Caco-2 (cell line): ENCODE measurements around the gene SPCS3. TPM values are rescaled to one million over a fixed set of nuclear protein-coding genes. Genes with fewer than 3 reads are reported as not detected.

Source experiments
- BruUV-seq: library from RNA; stranded (reverse); fragments of 400-500 nt; replicated peaks from 2 replicates; lab custom pipeline; 2021; lab: Mats Ljungman, UMichigan
- CTCF ChIA-PET: fragments of 300-600 bp; sonication (Branson Sonifier 250); formaldehyde crosslinking; loops from one replicate; lab custom pipeline; 2022; ENCODE audit warnings: antibody characterized with exemption; lab: Charles Lee
- POLR2A ChIA-PET: fragments of 300-600 bp; sonication (Branson Sonifier 250); formaldehyde crosslinking; loops from one replicate; lab custom pipeline; 2022; ENCODE audit warnings: antibody characterized with exemption; lab: Charles Lee
- DNase-seq, 2 experiments: peaks; one replicate each; pipeline versions ENCODE4 v3.0.0 to v3.0.0-alpha.2; 2020 to 2022
- H3K27me3 ChIP-seq: replicated peaks from 2 replicates; pipeline ENCODE4 v1.6.0; 2011; ENCODE audit warnings: low read length; ENCODE audit not compliant: control insufficient read depth, insufficient read depth
- H3K36me3 ChIP-seq: 2 replicates; pipeline ENCODE4 v1.5.1; 2011; ENCODE audit warnings: low read length; ENCODE audit not compliant: control insufficient read depth, insufficient read depth
- H3K4me1 ChIP-seq: fragments of 250-450 bp; sonication (Bioruptor Pico); 2 replicates; pipeline ENCODE4 v1.5.1; 2020; ENCODE audit warnings: mild to moderate bottlenecking
- H3K4me3 ChIP-seq: 2 replicates; pipeline ENCODE4 v1.5.1; 2011; ENCODE audit warnings: low read depth, mild to moderate bottlenecking, control low read depth, low read length
- H3K9me3 ChIP-seq: fragments of 250-450 bp; sonication (Bioruptor Pico); 2 replicates; pipeline ENCODE4 v1.5.1; 2020; ENCODE audit warnings: mild to moderate bottlenecking, moderate library complexity
- H3K27ac Mint-ChIP-seq: one replicate; pipeline ENCODE4 v1.8.0; 2022; ENCODE audit warnings: mixed read lengths; ENCODE audit not compliant: unreplicated experiment
- H3K27me3 Mint-ChIP-seq: one replicate; pipeline ENCODE4 v1.8.0; 2022; ENCODE audit warnings: mixed read lengths; ENCODE audit not compliant: insufficient read depth, unreplicated experiment
- H3K36me3 Mint-ChIP-seq: one replicate; pipeline ENCODE4 v1.8.0; 2022; ENCODE audit warnings: mild to moderate bottlenecking, mixed read lengths; ENCODE audit not compliant: insufficient read depth, unreplicated experiment
- H3K4me1 Mint-ChIP-seq: one replicate; pipeline ENCODE4 v1.8.0; 2022; ENCODE audit warnings: low read depth, mixed read lengths; ENCODE audit not compliant: unreplicated experiment
- H3K4me3 Mint-ChIP-seq: one replicate; pipeline ENCODE4 v1.8.0; 2022; ENCODE audit warnings: mild to moderate bottlenecking, moderate library complexity, mixed read lengths; ENCODE audit not compliant: unreplicated experiment
- H3K9me3 Mint-ChIP-seq: one replicate; pipeline ENCODE4 v1.8.0; 2022; ENCODE audit warnings: mixed read lengths; ENCODE audit not compliant: unreplicated experiment
- CTCF ChIP-seq, 2 experiments: fragments of 200-600 bp in 1 of 2; IDR thresholded peaks; 1 replicate in 1 of 2; 2 replicates in 1 of 2; pipeline versions ENCODE4 v1.5.1 to v1.8.0; 2011 to 2022; ENCODE audit warnings: antibody characterized with exemption in 1 of 2, control low read depth in 1 of 2, inconsistent platforms in 1 of 2, low read depth in 1 of 2, low read length in 1 of 2, mild to moderate bottlenecking in 1 of 2, moderate library complexity in 1 of 2; ENCODE audit not compliant: insufficient read depth in 1 of 2, severe bottlenecking in 1 of 2, unreplicated experiment in 1 of 2
- intact Hi-C: fragments of 100-400 bp; cut with micrococcal nuclease; formaldehyde crosslinking; loops from one replicate; pipeline ENCODE4 v1.10.0; 2022; ENCODE audit not compliant: unreplicated experiment
- total RNA-seq: library from RNA; stranded (reverse); gene quantifications from 2 replicates; pipeline ENCODE4 v1.2.3, GENCODE V29; 2022

SPCS3 gene
- total RNA-seq, 1 experiment from 2014 or later: 56.2 TPM

- no peaks in the 10 kb centered on the region for H3K27me3 ChIP-seq
- no peak for DNase-seq
- no peak overlapping the region for H3K4me3 ChIP-seq
- no peaks in the 10 kb centered on the region for H3K36me3 Mint-ChIP-seq
- POLR2A ChIA-PET: no interaction called here
- no peak for TF ChIP-seq CTCF (IDR thresholded peaks at IDR 0.05; ENCODE audit: insufficient read depth in 1 of 2, low read depth in 1 of 2, low read length in 1 of 2, severe bottlenecking in 1 of 2, unreplicated experiment in 1 of 2)
- H3K27me3 Mint-ChIP-seq: no peaks in the 10 kb centered on the region
- no TSS peak for BruUV-seq
- no peak overlapping the region for H3K4me3 Mint-ChIP-seq
- H3K27ac Mint-ChIP-seq: no peak overlapping the region
- CTCF ChIA-PET: no interaction called here
- no peaks in the 10 kb centered on the region for H3K36me3 ChIP-seq
- peaks cover 23% of the 10 kb centered on the region for H3K4me1 ChIP-seq
- no peaks in the 10 kb centered on the region for H3K9me3 Mint-ChIP-seq
- intact Hi-C loops: no loop called here
- H3K9me3 ChIP-seq: no peaks in the 10 kb centered on the region
- H3K4me1 Mint-ChIP-seq: peaks cover 12% of the 10 kb centered on the region
These were observed 19.7 kb upstream of the SPCS3 start for GRCh38 chr4:176300036-176300435.

- TF ChIP-seq CTCF (IDR thresholded peaks at IDR 0.05; ENCODE audit: insufficient read depth in 1 of 2, low read depth in 1 of 2, low read length in 1 of 2, severe bottlenecking in 1 of 2, unreplicated experiment in 1 of 2): no peak
- intact Hi-C loops: no loop called here
- Mint-ChIP-seq H3K4me3 (no peak overlapping the region), H3K4me1 (peaks cover 12% of the 10 kb centered on the region), H3K27ac (no peak overlapping the region), H3K9me3 (no peaks in the 10 kb centered on the region), H3K27me3 (no peaks in the 10 kb centered on the region), H3K36me3 (no peaks in the 10 kb centered on the region)
- POLR2A ChIA-PET: no interaction called here
- Histone ChIP-seq H3K4me3 (no peak overlapping the region), H3K27me3 (no peaks in the 10 kb centered on the region), H3K9me3 (no peaks in the 10 kb centered on the region), H3K36me3 (no peaks in the 10 kb centered on the region), H3K4me1 (peaks cover 23% of the 10 kb centered on the region)
- BruUV-seq: no TSS peak
- no peak for DNase-seq
- CTCF ChIA-PET: no interaction called here
These were observed 19.2 kb upstream of the SPCS3 start for GRCh38 chr4:176300565-176300964.

GRCh38 chr4:176302283-176303275 is 17.2 kb upstream of the SPCS3 start:
- intact Hi-C loops: no loop called here

More at GRCh38 chr4:176302283-176303275, 17.2 kb upstream of the SPCS3 start:
- ChIA-PET POLR2A (no interaction called here), CTCF (no interaction called here)
- TF ChIP-seq CTCF (IDR thresholded peaks at IDR 0.05; ENCODE audit: insufficient read depth in 1 of 2, low read depth in 1 of 2, low read length in 1 of 2, severe bottlenecking in 1 of 2, unreplicated experiment in 1 of 2): no peak
- no TSS peak for BruUV-seq
- Histone ChIP-seq H3K4me1 (peaks cover 23% of the 10 kb centered on the region), H3K27me3 (no peaks in the 10 kb centered on the region), H3K9me3 (no peaks in the 10 kb centered on the region), H3K4me3 (no peak overlapping the region), H3K36me3 (no peaks in the 10 kb centered on the region)
- Mint-ChIP-seq H3K4me1 (peaks cover 12% of the 10 kb centered on the region), H3K36me3 (no peaks in the 10 kb centered on the region), H3K4me3 (no peak overlapping the region), H3K9me3 (no peaks in the 10 kb centered on the region), H3K27ac (no peak overlapping the region), H3K27me3 (no peaks in the 10 kb centered on the region)
- no peak for DNase-seq
